ENCODE data around the gene AP1G2.
A peak's percentile ranks its signal among the peaks of the same experiment; 100 is the strongest.

Gene AP1G2

GRCh38 chr14:23568021-23568599 lies 519 bp upstream of the AP1G2 start:
- 100% methylated on average over 1 of the region's 2 CpGs for WGBS
- peaks cover 33% of the 10 kb centered on the region for H3K79me1 ChIP-seq (replicated peaks; ENCODE audit: low read length, poor library complexity, severe bottlenecking)

GRCh38 chr14:23566778-23567185 lies 809 bp downstream of the AP1G2 start:
- H2BK15ac ChIP-seq (ENCODE audit: low read depth, poor library complexity, severe bottlenecking): no peak overlapping the region
- H3K79me1 ChIP-seq (replicated peaks; ENCODE audit: low read length, poor library complexity, severe bottlenecking): peaks cover 37% of the 10 kb centered on the region
- H4K8ac ChIP-seq (ENCODE audit: low read length): peak overlapping the region; percentile 99
- H3K18ac ChIP-seq (ENCODE audit: low read depth in 1 of 2, low read length in 2 of 2): peak overlapping the region; percentile 38 to 71
- peak overlapping the region; percentile 88 for H2AFZ ChIP-seq (ENCODE audit: low read depth, low read length)
- peak overlapping the region; percentile 83 for H3K4me2 ChIP-seq (ENCODE audit: low read length, poor library complexity, severe bottlenecking)
- H3K4me3 ChIP-seq (ENCODE audit: insufficient read depth in 1 of 2, low read depth in 1 of 2, low read length in 2 of 2): peak overlapping the region; percentile 79 to 80
- peak overlapping the region; percentile 38 for H3K27ac ChIP-seq (ENCODE audit: low read length, poor library complexity, severe bottlenecking)
- H3K23ac ChIP-seq (ENCODE audit: low read length in 2 of 2): no peak overlapping the region
- H3K36me3 ChIP-seq (ENCODE audit: control insufficient read depth in 1 of 2, insufficient read depth in 2 of 2, low read depth in 1 of 2, low read length in 2 of 2): peaks cover 9 to 42% of the 10 kb centered on the region in 2 experiments
- peak overlapping the region in 1 of 2 experiments; percentile 34 for H2BK12ac ChIP-seq (ENCODE audit: low read length in 2 of 2)
- no peak overlapping the region for H2BK120ac ChIP-seq (ENCODE audit: low read depth, low read length)
- DNase-seq: peak; percentile 22
- H3K27me3 ChIP-seq (ENCODE audit: control insufficient read depth in 1 of 2, insufficient read depth in 1 of 2, low read length in 2 of 2): peaks cover 11 to 14% of the 10 kb centered on the region in 2 experiments
- H2BK5ac ChIP-seq (ENCODE audit: low read depth, low read length, poor library complexity, severe bottlenecking): peak overlapping the region; percentile 20
- H3K4me1 ChIP-seq (ENCODE audit: control insufficient read depth, insufficient read depth, low read depth, low read length): peaks cover 15% of the 10 kb centered on the region
- H3K4ac ChIP-seq (ENCODE audit: low read depth in 1 of 2, low read length in 2 of 2): peak overlapping the region in 1 of 2 experiments; percentile 97
- H3K14ac ChIP-seq (ENCODE audit: low read length in 2 of 2): no peak overlapping the region
- peak overlapping the region; percentile 55 for H4K91ac ChIP-seq (ENCODE audit: low read length)
- whole genome bisulfite sequencing: 52% methylated on average over 5 of the region's 5 CpGs
- H3K9me3 ChIP-seq (ENCODE audit: control insufficient read depth, low read length): no peaks in the 10 kb centered on the region
- peak overlapping the region; percentile 88 for H3K9ac ChIP-seq (ENCODE audit: low read length)
- no peak overlapping the region for H2AK5ac ChIP-seq (ENCODE audit: low read length, severe bottlenecking)

More at GRCh38 chr14:23568021-23568599, 519 bp upstream of the AP1G2 start:
- Histone ChIP-seq H2BK5ac (ENCODE audit: low read depth, low read length, poor library complexity, severe bottlenecking) (no peak overlapping the region), H3K4me1 (ENCODE audit: control insufficient read depth, insufficient read depth, low read depth, low read length) (peaks cover 15% of the 10 kb centered on the region), H4K8ac (ENCODE audit: low read length) (peak overlapping the region; percentile 32), H3K18ac (ENCODE audit: low read depth in 1 of 2, low read length in 2 of 2) (no peak overlapping the region), H3K27me3 (ENCODE audit: control insufficient read depth in 1 of 2, insufficient read depth in 1 of 2, low read length in 2 of 2) (peaks cover 23 to 27% of the 10 kb centered on the region in 2 experiments), H3K4me3 (ENCODE audit: insufficient read depth in 1 of 2, low read depth in 1 of 2, low read length in 2 of 2) (peak overlapping the region in 1 of 2 experiments; percentile 80), H3K4me2 (ENCODE audit: low read length, poor library complexity, severe bottlenecking) (no peak overlapping the region), H3K9me3 (ENCODE audit: control insufficient read depth, low read length) (no peaks in the 10 kb centered on the region), H3K27ac (ENCODE audit: low read length, poor library complexity, severe bottlenecking) (no peak overlapping the region), H4K91ac (ENCODE audit: low read length) (no peak overlapping the region), H3K14ac (ENCODE audit: low read length in 2 of 2) (no peak overlapping the region), H3K23ac (ENCODE audit: low read length in 2 of 2) (no peak overlapping the region), H2AFZ (ENCODE audit: low read depth, low read length) (no peak overlapping the region), H2BK12ac (ENCODE audit: low read length in 2 of 2) (no peak overlapping the region), H2BK120ac (ENCODE audit: low read depth, low read length) (no peak overlapping the region), H2BK15ac (ENCODE audit: low read depth, poor library complexity, severe bottlenecking) (no peak overlapping the region), H3K9ac (ENCODE audit: low read length) (peak overlapping the region; percentile 88), H3K4ac (ENCODE audit: low read depth in 1 of 2, low read length in 2 of 2) (peak overlapping the region; percentile 6 to 29), H2AK5ac (ENCODE audit: low read length, severe bottlenecking) (peak overlapping the region; percentile 33), H3K36me3 (ENCODE audit: control insufficient read depth in 1 of 2, insufficient read depth in 2 of 2, low read depth in 1 of 2, low read length in 2 of 2) (peaks cover 3 to 33% of the 10 kb centered on the region in 2 experiments)
- no peak for DNase-seq

GRCh38 chr14:23566112-23566777 lies 1.3 kb downstream of the AP1G2 start:
- over 99% methylated on average over 10 of the region's 10 CpGs for WGBS
- no peak overlapping the region for H3K14ac ChIP-seq (ENCODE audit: low read length in 2 of 2)
- H3K27ac ChIP-seq (ENCODE audit: low read length, poor library complexity, severe bottlenecking): no peak overlapping the region
- no peak overlapping the region for H2BK120ac ChIP-seq (ENCODE audit: low read depth, low read length)
- no peak overlapping the region for H2BK15ac ChIP-seq (ENCODE audit: low read depth, poor library complexity, severe bottlenecking)
- H2AK5ac ChIP-seq (ENCODE audit: low read length, severe bottlenecking): no peak overlapping the region
- no peak overlapping the region for H4K8ac ChIP-seq (ENCODE audit: low read length)
- no peaks in the 10 kb centered on the region for H3K9me3 ChIP-seq (ENCODE audit: control insufficient read depth, low read length)
- H3K4ac ChIP-seq (ENCODE audit: low read depth in 1 of 2, low read length in 2 of 2): no peak overlapping the region
- DNase-seq: no peak
- H3K27me3 ChIP-seq (ENCODE audit: control insufficient read depth in 1 of 2, insufficient read depth in 1 of 2, low read length in 2 of 2): peaks cover 6 to 9% of the 10 kb centered on the region in 2 experiments
- H3K79me1 ChIP-seq (replicated peaks; ENCODE audit: low read length, poor library complexity, severe bottlenecking): peaks cover 37% of the 10 kb centered on the region
- no peak overlapping the region for H2BK12ac ChIP-seq (ENCODE audit: low read length in 2 of 2)
- H3K9ac ChIP-seq (ENCODE audit: low read length): peak overlapping the region; percentile 88
- no peak overlapping the region for H2BK5ac ChIP-seq (ENCODE audit: low read depth, low read length, poor library complexity, severe bottlenecking)
- peak overlapping the region; percentile 83 for H3K4me2 ChIP-seq (ENCODE audit: low read length, poor library complexity, severe bottlenecking)
- H4K91ac ChIP-seq (ENCODE audit: low read length): no peak overlapping the region
- H3K4me3 ChIP-seq (ENCODE audit: insufficient read depth in 1 of 2, low read depth in 1 of 2, low read length in 2 of 2): peak overlapping the region in 1 of 2 experiments; percentile 80
- peaks cover 15% of the 10 kb centered on the region for H3K4me1 ChIP-seq (ENCODE audit: control insufficient read depth, insufficient read depth, low read depth, low read length)
- H3K36me3 ChIP-seq (ENCODE audit: control insufficient read depth in 1 of 2, insufficient read depth in 2 of 2, low read depth in 1 of 2, low read length in 2 of 2): peaks cover 14 to 48% of the 10 kb centered on the region in 2 experiments
- no peak overlapping the region for H3K23ac ChIP-seq (ENCODE audit: low read length in 2 of 2)
- no peak overlapping the region for H2AFZ ChIP-seq (ENCODE audit: low read depth, low read length)
- no peak overlapping the region for H3K18ac ChIP-seq (ENCODE audit: low read depth in 1 of 2, low read length in 2 of 2)

GRCh38 chr14:23565626-23566025 lies 2.0 kb downstream of the AP1G2 start:
- 89% methylated on average over 11 of the region's 11 CpGs for WGBS
- Histone ChIP-seq H3K4me3 (ENCODE audit: insufficient read depth in 1 of 2, low read depth in 1 of 2, low read length in 2 of 2) (no peak overlapping the region), H3K79me1 (replicated peaks; ENCODE audit: low read length, poor library complexity, severe bottlenecking) (peaks cover 37% of the 10 kb centered on the region), H3K18ac (ENCODE audit: low read depth in 1 of 2, low read length in 2 of 2) (no peak overlapping the region), H3K9ac (ENCODE audit: low read length) (no peak overlapping the region), H3K4me1 (ENCODE audit: control insufficient read depth, insufficient read depth, low read depth, low read length) (peaks cover 15% of the 10 kb centered on the region), H2BK15ac (ENCODE audit: low read depth, poor library complexity, severe bottlenecking) (no peak overlapping the region), H3K4me2 (ENCODE audit: low read length, poor library complexity, severe bottlenecking) (no peak overlapping the region), H2BK5ac (ENCODE audit: low read depth, low read length, poor library complexity, severe bottlenecking) (no peak overlapping the region), H3K9me3 (ENCODE audit: control insufficient read depth, low read length) (no peaks in the 10 kb centered on the region), H2BK120ac (ENCODE audit: low read depth, low read length) (no peak overlapping the region), H2AFZ (ENCODE audit: low read depth, low read length) (no peak overlapping the region), H3K4ac (ENCODE audit: low read depth in 1 of 2, low read length in 2 of 2) (no peak overlapping the region), H4K8ac (ENCODE audit: low read length) (no peak overlapping the region), H3K27ac (ENCODE audit: low read length, poor library complexity, severe bottlenecking) (no peak overlapping the region), H2BK12ac (ENCODE audit: low read length in 2 of 2) (no peak overlapping the region), H3K27me3 (ENCODE audit: control insufficient read depth in 1 of 2, insufficient read depth in 1 of 2, low read length in 2 of 2) (peaks cover 0 to 6% of the 10 kb centered on the region in 2 experiments), H3K23ac (ENCODE audit: low read length in 2 of 2) (no peak overlapping the region), H4K91ac (ENCODE audit: low read length) (no peak overlapping the region), H3K36me3 (ENCODE audit: control insufficient read depth in 1 of 2, insufficient read depth in 2 of 2, low read depth in 1 of 2, low read length in 2 of 2) (peaks cover 21 to 53% of the 10 kb centered on the region in 2 experiments), H3K14ac (ENCODE audit: low read length in 2 of 2) (no peak overlapping the region), H2AK5ac (ENCODE audit: low read length, severe bottlenecking) (no peak overlapping the region)
- DNase-seq: no peak
